ENCODE results near the gene ATP1B4. TPM values are rescaled to one million over a fixed set of nuclear protein-coding genes. Genes with fewer than 3 reads are reported as not detected.
A peak's percentile ranks its signal among the peaks of the same experiment; 100 is the strongest.

The ATP1B4 gene
- total and polyA plus RNA-seq, 9 of the 15 experiments (the other 6 are each of a cell fraction or from before 2014, with no cell fraction given), result 0.04 to 0.18 TPM; not detected in 7

GRCh38 chrX:120334603-120335002 lies 27.3 kb upstream of the ATP1B4 start (continued):
- no peak for TF ChIP-seq XRCC4 (IDR thresholded peaks at IDR 0.05; ENCODE audit: extremely low read depth, insufficient read depth, insufficient read length)
- no peak for TF ChIP-seq NR2C2 (CRISPR knock-in tag; IDR thresholded peaks at IDR 0.05)
- TF ChIP-seq NR2C2 (tag; IDR thresholded peaks at IDR 0.05), result 0 out of 2 replicates have a peak, but pooled peaks have one; percentile 26
- peak; percentile 96 for TF ChIP-seq CBFA2T3 (IDR thresholded peaks at IDR 0.05)
- TF ChIP-seq ZNF146 (CRISPR knock-in tag; IDR thresholded peaks at IDR 0.05; ENCODE audit: unreplicated experiment), result no peak
- peak; percentile 97 for TF ChIP-seq KLF16 (IDR thresholded peaks at IDR 0.05)
- TF ChIP-seq E2F6 (IDR thresholded peaks at IDR 0.05; ENCODE audit: borderline replicate concordance in 1 of 2, extremely low read depth in 1 of 2, insufficient read depth in 1 of 2, insufficient read length in 1 of 2, low read depth in 1 of 2, low read length in 1 of 2, poor library complexity in 1 of 2, severe bottlenecking in 1 of 2), result no peak
- no peak for TF ChIP-seq CSDE1 (IDR thresholded peaks at IDR 0.05)
- TF ChIP-seq BRD4 (IDR thresholded peaks at IDR 0.05), result no peak
- TF ChIP-seq LCOR (CRISPR knock-in tag; IDR thresholded peaks at IDR 0.05), result peak; percentile 84
- peak; percentile 75 for TF ChIP-seq HDAC3 (IDR thresholded peaks at IDR 0.05; ENCODE audit: borderline replicate concordance, partially characterized antibody)
- no peak for TF ChIP-seq HSF4 (CRISPR knock-in tag; IDR thresholded peaks at IDR 0.05; ENCODE audit: borderline replicate concordance)
- TF ChIP-seq POLR2AphosphoS5 (IDR thresholded peaks at IDR 0.05; ENCODE audit: control insufficient read depth, insufficient read depth, low read depth, low read length), result peak; percentile 83
- TF ChIP-seq ZNF324 (CRISPR knock-in tag; IDR thresholded peaks at IDR 0.05), result no peak
- TF ChIP-seq EWSR1 (IDR thresholded peaks at IDR 0.05; ENCODE audit: borderline replicate concordance, low read depth, partially characterized antibody), result no peak
- peak; percentile 51; the same call in 1 of the 2 replicates for TF ChIP-seq MTA1 (IDR thresholded peaks at IDR 0.05; ENCODE audit: borderline replicate concordance)
- TF ChIP-seq PTRF (tag; IDR thresholded peaks at IDR 0.05), result no peak
- TF ChIP-seq RBM34 (IDR thresholded peaks at IDR 0.05; ENCODE audit: borderline replicate concordance, insufficient read depth, low read length), result no peak
- no peak for TF ChIP-seq LARP7 (IDR thresholded peaks at IDR 0.05)
- TF ChIP-seq NR4A1 (CRISPR knock-in tag; IDR thresholded peaks at IDR 0.05), result no peak
- peak; percentile 42; the same call in 1 of the 2 replicates for TF ChIP-seq NR4A1 (tag; IDR thresholded peaks at IDR 0.05)
- peak in 1 of 2 experiments; percentile 68; a peak in 2 of 4 replicates for TF ChIP-seq TEAD1 (CRISPR knock-in tag; IDR thresholded peaks at IDR 0.05)
- no peak for TF ChIP-seq SMARCA5 (IDR thresholded peaks at IDR 0.05)
- no peak for TF ChIP-seq HEY1 (CRISPR knock-in tag; IDR thresholded peaks at IDR 0.05; ENCODE audit: borderline replicate concordance)
- TF ChIP-seq ZNF696 (CRISPR knock-in tag; conservative IDR thresholded peaks at IDR 0.05), result no peak
- peak; percentile 96 for TF ChIP-seq CC2D1A (IDR thresholded peaks at IDR 0.05)
- TF ChIP-seq ZNF79 (CRISPR knock-in tag; IDR thresholded peaks at IDR 0.05; ENCODE audit: low read depth), result no peak
- no peak for TF ChIP-seq TFAM (CRISPR knock-in tag; conservative IDR thresholded peaks at IDR 0.05)
- no peak for TF ChIP-seq MECOM (CRISPR knock-in tag; IDR thresholded peaks at IDR 0.05)
- no peak for TF ChIP-seq DDX20 (tag; IDR thresholded peaks at IDR 0.05; ENCODE audit: low read depth)
- TF ChIP-seq VEZF1 (CRISPR knock-in tag; IDR thresholded peaks at IDR 0.05), result peak; percentile 27; the same call in 1 of the 2 replicates
